GM18861 (cell line): ENCODE data around the gene MEIOB.
"Not testable (repeated sequence)": the region's sequence is repeated elsewhere in the genome, so short reads cannot be mapped to it uniquely, and the experiment has no call there.

ENCODE experiments used
- ATAC-seq: cut with Tn5 transposase; IDR thresholded peaks from one replicate; pipeline ENCODE4 v1.9.1; 2021; ENCODE audit not compliant: unreplicated experiment

The MEIOB gene

GRCh38 chr16:1907226-1907860, 35.4 kb upstream of the MEIOB start:
- ATAC-seq = no peak

- ATAC-seq = no peak
These were observed 34.8 kb upstream of the MEIOB start for GRCh38 chr16:1906846-1907165.

- ATAC-seq = no peak
These were observed 34.3 kb upstream of the MEIOB start for GRCh38 chr16:1906055-1906845.

- ATAC-seq = no peak
These were observed 32.2 kb upstream of the MEIOB start for GRCh38 chr16:1903845-1904840.

- no peak for ATAC-seq
These were observed 31.2 kb upstream of the MEIOB start for GRCh38 chr16:1903220-1903574.

- no peak for ATAC-seq
These were observed 30.7 kb upstream of the MEIOB start for GRCh38 chr16:1902547-1903219.

- ATAC-seq = no peak
These were observed 28.4 kb upstream of the MEIOB start for GRCh38 chr16:1900452-1900774.

GRCh38 chr16:1899641-1900451, 27.9 kb upstream of the MEIOB start:
- no peak for ATAC-seq

GRCh38 chr16:1897692-1898091, 25.7 kb upstream of the MEIOB start:
- not testable (repeated sequence) for ATAC-seq

GRCh38 chr16:1895949-1896675, 24.1 kb upstream of the MEIOB start:
- no peak for ATAC-seq

GRCh38 chr16:1895068-1895467, 23.1 kb upstream of the MEIOB start:
- ATAC-seq = no peak

- ATAC-seq = no peak
These were observed 18.7 kb upstream of the MEIOB start for GRCh38 chr16:1890708-1891050.

GRCh38 chr16:1890024-1890707, 18.2 kb upstream of the MEIOB start:
- ATAC-seq = no peak

GRCh38 chr16:1887711-1888354, 15.9 kb upstream of the MEIOB start:
- no peak for ATAC-seq

GRCh38 chr16:1884889-1885288, 12.9 kb upstream of the MEIOB start:
- ATAC-seq = no peak

GRCh38 chr16:1884155-1884760, 12.3 kb upstream of the MEIOB start:
- no peak for ATAC-seq

- not testable (repeated sequence) for ATAC-seq
These were observed 9.2 kb upstream of the MEIOB start for GRCh38 chr16:1881172-1881571.

- ATAC-seq = no peak
These were observed 7.5 kb upstream of the MEIOB start for GRCh38 chr16:1879477-1879876.
